Neural crest cell (in vitro differentiated cells): ENCODE results near the gene SLC4A4. TPM values are rescaled to one million over a fixed set of nuclear protein-coding genes. Genes with fewer than 3 reads are reported as not detected.
A peak's percentile ranks its signal among the peaks of the same experiment; 100 is the strongest.

ENCODE experiments used
- DNase-seq: peaks from one replicate; pipeline ENCODE4 v3.0.0; 2021; ENCODE audit warnings: low read depth, mixed read lengths, low spot score
- H3K27ac Mint-ChIP-seq: one replicate; pipeline ENCODE4 v1.8.0; 2021; ENCODE audit warnings: mild to moderate bottlenecking, mixed read lengths; ENCODE audit not compliant: unreplicated experiment
- H3K27me3 Mint-ChIP-seq: 2 replicates; pipeline ENCODE4 v1.8.0; 2021; ENCODE audit warnings: low read depth, mild to moderate bottlenecking, mixed read lengths
- H3K36me3 Mint-ChIP-seq: 2 replicates; pipeline ENCODE4 v1.8.0; 2021; ENCODE audit warnings: low read depth, mild to moderate bottlenecking, mixed read lengths
- H3K4me1 Mint-ChIP-seq: 2 replicates; pipeline ENCODE4 v1.8.0; 2021; ENCODE audit warnings: mixed read lengths
- H3K4me3 Mint-ChIP-seq: one replicate; pipeline ENCODE4 v1.8.0; 2021; ENCODE audit warnings: mild to moderate bottlenecking, mixed read lengths
- H3K9me3 Mint-ChIP-seq: 2 replicates; pipeline ENCODE4 v1.8.0; 2021; ENCODE audit warnings: mixed read lengths
- total RNA-seq: library from RNA; stranded (reverse); gene quantifications from 2 replicates; pipeline ENCODE4 v1.2.1, GENCODE V29; 2021
- TF ChIP-seq, protein P1 (sequence below): fragments of 200-600 bp; sonication (generic); conservative IDR thresholded peaks from 2 replicates; pipeline ENCODE4 v1.5.0; 2021; ENCODE audit warnings: antibody characterized with exemption, mild to moderate bottlenecking

Gene SLC4A4
- total RNA-seq, 1 donor from 2014 or later = 4.0 TPM

DNA sequence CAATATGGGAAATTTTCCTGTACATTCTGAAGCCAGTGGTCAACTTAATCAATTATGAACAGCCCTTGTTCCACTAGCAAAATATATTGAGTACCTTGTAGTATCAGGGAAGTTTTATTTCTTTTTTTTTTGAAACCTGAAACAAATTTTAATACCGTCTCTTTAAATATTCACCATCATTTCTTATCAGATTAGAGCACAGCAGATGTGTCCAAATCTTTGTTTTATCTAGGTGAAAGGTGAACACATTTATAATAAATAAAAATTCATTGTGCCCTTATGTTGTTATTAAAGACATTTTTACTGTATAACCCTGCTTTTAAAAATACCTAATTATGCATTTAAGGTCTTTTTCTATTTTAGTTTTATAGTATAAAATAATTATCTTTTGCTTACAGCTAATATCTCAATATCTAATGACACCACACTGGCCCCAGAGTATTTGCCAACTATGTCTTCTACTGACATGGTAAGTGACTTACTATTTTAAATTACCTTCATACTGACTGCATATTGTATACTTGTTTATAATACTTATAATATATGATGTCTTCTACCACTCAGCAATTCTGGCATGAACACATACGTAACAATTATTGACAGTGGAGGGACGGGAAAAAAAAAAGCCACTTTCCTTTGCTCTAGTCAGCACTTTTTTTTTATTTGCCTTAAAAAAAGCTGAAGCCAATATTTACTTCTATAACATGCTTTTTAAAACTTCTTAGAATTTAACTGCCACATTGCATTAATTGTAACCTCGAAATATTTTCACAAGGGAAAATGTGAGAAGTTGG is 147.9 kb downstream of the SLC4A4 start:
- TF ChIP-seq, protein P1, sequence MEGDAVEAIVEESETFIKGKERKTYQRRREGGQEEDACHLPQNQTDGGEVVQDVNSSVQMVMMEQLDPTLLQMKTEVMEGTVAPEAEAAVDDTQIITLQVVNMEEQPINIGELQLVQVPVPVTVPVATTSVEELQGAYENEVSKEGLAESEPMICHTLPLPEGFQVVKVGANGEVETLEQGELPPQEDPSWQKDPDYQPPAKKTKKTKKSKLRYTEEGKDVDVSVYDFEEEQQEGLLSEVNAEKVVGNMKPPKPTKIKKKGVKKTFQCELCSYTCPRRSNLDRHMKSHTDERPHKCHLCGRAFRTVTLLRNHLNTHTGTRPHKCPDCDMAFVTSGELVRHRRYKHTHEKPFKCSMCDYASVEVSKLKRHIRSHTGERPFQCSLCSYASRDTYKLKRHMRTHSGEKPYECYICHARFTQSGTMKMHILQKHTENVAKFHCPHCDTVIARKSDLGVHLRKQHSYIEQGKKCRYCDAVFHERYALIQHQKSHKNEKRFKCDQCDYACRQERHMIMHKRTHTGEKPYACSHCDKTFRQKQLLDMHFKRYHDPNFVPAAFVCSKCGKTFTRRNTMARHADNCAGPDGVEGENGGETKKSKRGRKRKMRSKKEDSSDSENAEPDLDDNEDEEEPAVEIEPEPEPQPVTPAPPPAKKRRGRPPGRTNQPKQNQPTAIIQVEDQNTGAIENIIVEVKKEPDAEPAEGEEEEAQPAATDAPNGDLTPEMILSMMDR = no peak
- Mint-ChIP-seq H3K9me3 (peaks cover 13% of the 10 kb centered on the region), H3K27me3 (no peaks in the 10 kb centered on the region), H3K4me1 (peaks cover 12% of the 10 kb centered on the region), H3K27ac (no peak overlapping the region), H3K36me3 (peaks cover 6% of the 10 kb centered on the region), H3K4me3 (peak overlapping the region; percentile 38)
- no peak for DNase-seq

DNA sequence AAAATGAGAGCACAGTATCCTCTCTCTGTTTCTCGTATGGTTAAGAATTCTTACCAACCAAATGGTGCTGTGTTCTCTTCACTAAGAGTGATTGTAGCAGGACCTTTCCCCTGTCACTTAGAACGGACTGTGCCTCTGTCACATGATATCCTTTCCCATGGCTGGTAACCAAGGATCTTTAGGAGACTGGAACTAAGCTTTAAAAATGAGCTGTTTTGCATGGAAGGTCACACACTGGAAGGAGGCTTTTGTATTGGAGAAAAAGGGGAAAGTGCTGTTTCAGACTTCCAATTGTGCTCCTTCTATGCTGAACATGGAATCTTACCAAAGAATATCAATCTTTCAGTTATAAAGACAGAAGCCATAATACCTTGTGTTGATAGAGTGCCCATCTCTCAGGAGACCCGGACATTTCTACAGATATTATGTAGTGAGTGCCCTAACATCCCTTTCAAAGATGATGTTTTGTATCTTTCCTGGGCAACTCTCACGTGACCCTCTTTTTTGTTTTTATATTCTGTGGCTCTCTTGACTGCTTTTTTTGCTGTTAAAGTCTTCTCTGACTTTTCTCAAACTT is 148.6 kb downstream of the SLC4A4 start:
- H3K27me3 Mint-ChIP-seq = no peaks in the 10 kb centered on the region
- H3K9me3 Mint-ChIP-seq = peaks cover 13% of the 10 kb centered on the region
- H3K4me1 Mint-ChIP-seq = peaks cover 12% of the 10 kb centered on the region
- peak overlapping the region; percentile 38 for H3K4me3 Mint-ChIP-seq
- TF ChIP-seq, protein P1 = no peak
- H3K36me3 Mint-ChIP-seq = peaks cover 6% of the 10 kb centered on the region
- peak; percentile 6 for DNase-seq
- peak overlapping the region; percentile 32 for H3K27ac Mint-ChIP-seq

DNA sequence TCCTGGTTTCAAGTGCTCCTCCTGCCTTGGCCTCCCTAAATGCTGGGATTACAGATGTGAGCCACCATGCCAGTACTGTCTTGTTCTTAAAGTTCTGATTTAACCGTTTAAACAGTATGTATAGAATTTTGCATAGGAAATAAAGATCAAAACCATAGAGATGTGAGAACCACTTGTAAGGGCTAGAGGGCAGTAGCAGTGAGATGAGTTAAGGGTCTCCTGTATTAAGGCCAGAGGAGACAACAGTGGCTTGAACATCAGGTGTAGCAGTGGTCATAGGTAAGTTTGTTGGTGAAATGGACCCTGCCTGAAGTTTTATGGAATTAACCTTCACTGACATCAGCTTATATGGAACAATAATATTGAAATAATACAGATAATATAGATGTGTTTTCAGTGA is 155.7 kb downstream of the SLC4A4 start:
- no peak for DNase-seq
- no peaks in the 10 kb centered on the region for H3K27me3 Mint-ChIP-seq
- no peak overlapping the region for H3K27ac Mint-ChIP-seq
- H3K9me3 Mint-ChIP-seq = peaks cover 1% of the 10 kb centered on the region
- TF ChIP-seq, protein P1 = no peak
- H3K36me3 Mint-ChIP-seq = no peaks in the 10 kb centered on the region
- H3K4me1 Mint-ChIP-seq = no peaks in the 10 kb centered on the region
- H3K4me3 Mint-ChIP-seq = no peak overlapping the region

DNA sequence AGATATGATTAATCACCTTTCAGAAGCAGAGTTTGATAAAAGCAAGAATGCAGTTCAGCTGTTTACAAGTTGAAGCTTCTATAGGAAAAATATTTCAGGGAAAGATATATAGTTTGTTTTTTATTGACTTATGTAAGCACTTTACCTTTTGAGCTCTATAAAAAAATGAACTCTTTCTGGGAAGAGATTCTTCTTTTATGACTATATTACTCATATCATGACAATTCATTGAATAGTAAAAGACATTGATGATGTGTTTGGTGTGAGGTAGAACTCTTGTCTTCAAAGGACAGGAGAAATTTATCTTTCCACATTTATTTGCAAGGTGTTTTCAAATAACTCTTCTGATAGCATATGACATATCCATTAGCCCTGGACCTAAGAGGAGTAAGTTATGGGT is 156.6 kb downstream of the SLC4A4 start:
- H3K4me3 Mint-ChIP-seq = no peak overlapping the region
- no peaks in the 10 kb centered on the region for H3K36me3 Mint-ChIP-seq
- H3K9me3 Mint-ChIP-seq = peaks cover 4% of the 10 kb centered on the region
- H3K4me1 Mint-ChIP-seq = no peaks in the 10 kb centered on the region
- no peak for DNase-seq
- no peak overlapping the region for H3K27ac Mint-ChIP-seq
- TF ChIP-seq, protein P1 = no peak
- H3K27me3 Mint-ChIP-seq = no peaks in the 10 kb centered on the region

DNA sequence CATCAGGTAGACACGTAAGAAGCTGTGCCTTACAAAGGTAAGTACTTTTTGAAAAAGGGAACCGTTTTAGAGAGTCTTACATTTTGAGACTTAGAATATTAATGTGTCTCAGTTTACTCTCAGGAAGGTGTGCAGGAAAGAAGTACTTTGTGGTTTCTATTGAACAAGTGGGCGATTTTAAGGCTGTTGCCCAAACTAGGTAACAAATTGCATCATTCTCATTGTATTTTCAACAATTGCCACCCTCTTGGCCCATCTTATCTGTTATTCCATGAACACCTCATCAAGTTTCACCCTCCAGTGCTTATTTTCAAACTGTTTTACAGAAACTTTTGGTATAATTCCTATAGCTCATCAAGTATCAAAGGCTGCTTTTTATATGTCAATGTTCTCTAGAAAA is 158.3 kb downstream of the SLC4A4 start:
- Mint-ChIP-seq H3K4me1 (no peaks in the 10 kb centered on the region), H3K27ac (no peak overlapping the region), H3K36me3 (no peaks in the 10 kb centered on the region), H3K27me3 (no peaks in the 10 kb centered on the region), H3K9me3 (peaks cover 4% of the 10 kb centered on the region), H3K4me3 (no peak overlapping the region)
- DNase-seq = no peak
- TF ChIP-seq, protein P1 = no peak
